ENCODE data around the gene PCCA.

Gene PCCA

GRCh38 chr13:100175803-100176182 lies 86.9 kb downstream of the PCCA start:
- Histone ChIP-seq H3K27ac (no peak overlapping the region), H3K4me3 (ENCODE audit: low read depth, low read length) (no peak overlapping the region), H3K36me3 (no peaks in the 10 kb centered on the region), H3K27me3 (ENCODE audit: insufficient read depth, low read depth, severe bottlenecking) (no peaks in the 10 kb centered on the region), H3K9me3 (ENCODE audit: severe bottlenecking) (no peaks in the 10 kb centered on the region)
- no peak for DNase-seq
- no peak for TF ChIP-seq CTCF (IDR thresholded peaks at IDR 0.05; ENCODE audit: low read depth, low read length)

- Histone ChIP-seq H3K27ac (no peak overlapping the region), H3K27me3 (ENCODE audit: insufficient read depth, low read depth, severe bottlenecking) (no peaks in the 10 kb centered on the region), H3K4me3 (ENCODE audit: low read depth, low read length) (no peak overlapping the region), H3K36me3 (no peaks in the 10 kb centered on the region), H3K9me3 (ENCODE audit: severe bottlenecking) (no peaks in the 10 kb centered on the region)
- TF ChIP-seq CTCF (IDR thresholded peaks at IDR 0.05; ENCODE audit: low read depth, low read length): no peak
- no peak for DNase-seq
These were observed 88.0 kb downstream of the PCCA start for GRCh38 chr13:100176801-100177400.

GRCh38 chr13:100178309-100178708 lies 89.4 kb downstream of the PCCA start:
- TF ChIP-seq CTCF (IDR thresholded peaks at IDR 0.05; ENCODE audit: low read depth, low read length): no peak
- no peak for DNase-seq
- Histone ChIP-seq H3K27ac (no peak overlapping the region), H3K36me3 (no peaks in the 10 kb centered on the region), H3K4me3 (ENCODE audit: low read depth, low read length) (no peak overlapping the region), H3K9me3 (ENCODE audit: severe bottlenecking) (no peaks in the 10 kb centered on the region), H3K27me3 (ENCODE audit: insufficient read depth, low read depth, severe bottlenecking) (no peaks in the 10 kb centered on the region)

GRCh38 chr13:100179276-100179675 lies 90.4 kb downstream of the PCCA start:
- Histone ChIP-seq H3K27ac (no peak overlapping the region), H3K27me3 (ENCODE audit: insufficient read depth, low read depth, severe bottlenecking) (no peaks in the 10 kb centered on the region), H3K36me3 (no peaks in the 10 kb centered on the region), H3K4me3 (ENCODE audit: low read depth, low read length) (no peak overlapping the region), H3K9me3 (ENCODE audit: severe bottlenecking) (no peaks in the 10 kb centered on the region)
- no peak for DNase-seq
- TF ChIP-seq CTCF (IDR thresholded peaks at IDR 0.05; ENCODE audit: low read depth, low read length): no peak

GRCh38 chr13:100182900-100183490 lies 94.1 kb downstream of the PCCA start:
- H3K4me3 ChIP-seq (ENCODE audit: low read depth, low read length): no peak overlapping the region
- no peaks in the 10 kb centered on the region for H3K27me3 ChIP-seq (ENCODE audit: insufficient read depth, low read depth, severe bottlenecking)
- no peak overlapping the region for H3K27ac ChIP-seq
- no peak for DNase-seq
- TF ChIP-seq CTCF (IDR thresholded peaks at IDR 0.05; ENCODE audit: low read depth, low read length): no peak
- H3K9me3 ChIP-seq (ENCODE audit: severe bottlenecking): no peaks in the 10 kb centered on the region
- H3K36me3 ChIP-seq: no peaks in the 10 kb centered on the region

GRCh38 chr13:100184095-100184494 lies 95.2 kb downstream of the PCCA start:
- H3K36me3 ChIP-seq: no peaks in the 10 kb centered on the region
- no peak overlapping the region for H3K4me3 ChIP-seq (ENCODE audit: low read depth, low read length)
- TF ChIP-seq CTCF (IDR thresholded peaks at IDR 0.05; ENCODE audit: low read depth, low read length): no peak
- no peaks in the 10 kb centered on the region for H3K9me3 ChIP-seq (ENCODE audit: severe bottlenecking)
- no peak for DNase-seq
- H3K27me3 ChIP-seq (ENCODE audit: insufficient read depth, low read depth, severe bottlenecking): no peaks in the 10 kb centered on the region
- H3K27ac ChIP-seq: no peak overlapping the region
